A673 (cell line): ENCODE data around the gene CAGE1. TPM values are rescaled to one million over a fixed set of nuclear protein-coding genes. Genes with fewer than 3 reads are reported as not detected.

Experiments used
- BruUV-seq: library from RNA; stranded (reverse); fragments of 400-500 nt; replicated peaks from 2 replicates; lab custom pipeline; 2021; lab: Mats Ljungman, UMichigan
- CTCF ChIA-PET: fragments of 300-600 bp; sonication (Branson Sonifier 250); formaldehyde crosslinking; loops from one replicate; lab custom pipeline; 2022; ENCODE audit warnings: antibody characterized with exemption; lab: Charles Lee
- POLR2A ChIA-PET: fragments of 300-600 bp; sonication (Branson Sonifier 250); formaldehyde crosslinking; loops from one replicate; lab custom pipeline; 2022; ENCODE audit warnings: antibody characterized with exemption; ENCODE audit not compliant: low non-redundant PET; lab: Charles Lee
- DNase-seq: peaks from one replicate; pipeline ENCODE4 v3.0.0-alpha.2; 2015; ENCODE audit warnings: low spot score
- H3K27ac ChIP-seq: fragments of 200-600 bp; sonication (generic); 2 replicates; pipeline ENCODE4 v1.5.1; 2016; ENCODE audit warnings: mixed run types, low read depth, mild to moderate bottlenecking, mixed read lengths, antibody characterized with exemption, low read length; ENCODE audit not compliant: poor library complexity, severe bottlenecking
- H3K27me3 ChIP-seq: fragments of 200-600 bp; sonication (generic); replicated peaks from 2 replicates; pipeline ENCODE4 v1.6.1; 2017; ENCODE audit warnings: mixed run types, low read depth, mild to moderate bottlenecking, mixed read lengths, antibody characterized with exemption, low read length; ENCODE audit not compliant: insufficient read depth, poor library complexity
- H3K36me3 ChIP-seq: fragments of 200-600 bp; sonication (generic); 2 replicates; pipeline ENCODE4 v1.6.1; 2016; ENCODE audit warnings: mixed run types, mild to moderate bottlenecking, mixed read lengths, antibody characterized with exemption, low read length; ENCODE audit not compliant: insufficient read depth, poor library complexity, severe bottlenecking
- H3K4me1 ChIP-seq: fragments of 200-600 bp; sonication (generic); 2 replicates; pipeline ENCODE4 v1.6.1; 2017; ENCODE audit warnings: mixed run types, mild to moderate bottlenecking, mixed read lengths, antibody characterized with exemption, low read length; ENCODE audit not compliant: insufficient read depth, poor library complexity, severe bottlenecking
- H3K4me3 ChIP-seq: fragments of 200-600 bp; sonication (generic); 2 replicates; pipeline ENCODE4 v1.5.1; 2016; ENCODE audit warnings: low read depth, mixed run types, mild to moderate bottlenecking, mixed read lengths, low read length; ENCODE audit not compliant: poor library complexity, severe bottlenecking
- H3K9me3 ChIP-seq: fragments of 200-600 bp; sonication (generic); 2 replicates; pipeline ENCODE4 v1.6.1; 2016; ENCODE audit warnings: mixed run types, low read depth, mild to moderate bottlenecking, mixed read lengths, antibody characterized with exemption, low read length; ENCODE audit not compliant: poor library complexity, severe bottlenecking
- EZH2 ChIP-seq: fragments of 200-600 bp; sonication (generic); IDR thresholded peaks from 2 replicates; pipeline ENCODE4 v1.6.1; 2017; ENCODE audit warnings: borderline replicate concordance, low read depth, mild to moderate bottlenecking, mixed read lengths, antibody characterized with exemption, low read length; ENCODE audit not compliant: poor library complexity, severe bottlenecking
- intact Hi-C: fragments of 100-400 bp; cut with micrococcal nuclease; formaldehyde crosslinking; loops from one replicate; pipeline ENCODE4 v1.10.0; 2022; ENCODE audit not compliant: unreplicated experiment
- total RNA-seq: library from RNA; stranded (reverse); gene quantifications from 2 replicates; pipeline ENCODE4 v1.2.3, GENCODE V29; 2021
- TF ChIP-seq, protein P1 (sequence below): fragments of 300-800, 200-600 bp; sonication (generic); conservative IDR thresholded peaks from 2 replicates; pipeline ENCODE4 v1.5.1; 2017; ENCODE audit warnings: low read depth, mild to moderate bottlenecking, antibody characterized with exemption, low read length, moderate library complexity, mixed read lengths

The CAGE1 gene
- total RNA-seq, 1 experiment from 2014 or later = 0.19 TPM

DNA sequence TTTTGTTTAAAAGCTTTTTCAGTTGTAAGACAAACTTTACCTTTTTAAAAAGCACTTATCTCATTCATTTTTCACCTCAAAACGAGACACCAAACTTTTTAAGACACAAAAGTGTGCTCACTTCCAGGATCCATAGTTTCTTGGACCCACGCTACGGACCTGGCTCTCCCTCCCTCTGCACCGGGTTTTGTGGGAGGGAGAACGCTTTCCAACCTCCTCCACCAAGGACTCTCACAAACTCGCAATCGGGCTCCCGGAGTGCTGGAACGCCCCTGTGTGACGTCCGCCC is 436 bp downstream of the CAGE1 start:
- Histone ChIP-seq H3K4me1 (peaks cover 19% of the 10 kb centered on the region), H3K27me3 (no peaks in the 10 kb centered on the region), H3K36me3 (peaks cover 10% of the 10 kb centered on the region), H3K4me3 (peak overlapping the region; percentile 72), H3K9me3 (no peaks in the 10 kb centered on the region), H3K27ac (peak overlapping the region; percentile 88)
- ChIA-PET POLR2A (interaction anchor here (0.5 to 0.6 kb wide), 2 partner anchors 24 to 713 kb away, joined by 3 to 4 read pairs; partner anchors contain the start of gene EEF1E1), CTCF (no interaction called here)
- intact Hi-C loops = no loop called here
- BruUV-seq = no TSS peak
- DNase-seq = peak; percentile 79
- TF ChIP-seq, protein P1, sequence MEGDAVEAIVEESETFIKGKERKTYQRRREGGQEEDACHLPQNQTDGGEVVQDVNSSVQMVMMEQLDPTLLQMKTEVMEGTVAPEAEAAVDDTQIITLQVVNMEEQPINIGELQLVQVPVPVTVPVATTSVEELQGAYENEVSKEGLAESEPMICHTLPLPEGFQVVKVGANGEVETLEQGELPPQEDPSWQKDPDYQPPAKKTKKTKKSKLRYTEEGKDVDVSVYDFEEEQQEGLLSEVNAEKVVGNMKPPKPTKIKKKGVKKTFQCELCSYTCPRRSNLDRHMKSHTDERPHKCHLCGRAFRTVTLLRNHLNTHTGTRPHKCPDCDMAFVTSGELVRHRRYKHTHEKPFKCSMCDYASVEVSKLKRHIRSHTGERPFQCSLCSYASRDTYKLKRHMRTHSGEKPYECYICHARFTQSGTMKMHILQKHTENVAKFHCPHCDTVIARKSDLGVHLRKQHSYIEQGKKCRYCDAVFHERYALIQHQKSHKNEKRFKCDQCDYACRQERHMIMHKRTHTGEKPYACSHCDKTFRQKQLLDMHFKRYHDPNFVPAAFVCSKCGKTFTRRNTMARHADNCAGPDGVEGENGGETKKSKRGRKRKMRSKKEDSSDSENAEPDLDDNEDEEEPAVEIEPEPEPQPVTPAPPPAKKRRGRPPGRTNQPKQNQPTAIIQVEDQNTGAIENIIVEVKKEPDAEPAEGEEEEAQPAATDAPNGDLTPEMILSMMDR = no peak
- no peak for TF ChIP-seq EZH2

DNA sequence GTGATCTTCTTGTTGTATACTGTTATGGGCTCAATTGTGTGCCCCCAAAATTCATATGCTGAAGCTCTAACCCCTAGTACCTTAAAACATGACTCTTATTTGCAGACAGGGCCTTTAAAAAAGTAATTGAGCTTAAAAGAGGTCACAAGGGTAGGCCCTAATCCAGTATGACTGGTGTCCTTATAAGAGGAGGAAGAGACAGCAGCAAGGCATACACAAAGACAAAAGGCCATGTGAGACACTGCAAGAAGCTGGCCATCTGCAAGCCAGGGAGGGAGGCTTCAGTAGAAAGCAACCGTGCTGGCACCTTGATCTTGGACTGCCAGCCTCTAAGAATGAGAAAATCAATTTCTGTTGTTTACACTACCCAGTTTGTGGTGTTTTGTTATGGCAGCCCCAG is 8.4 kb downstream of the CAGE1 start:
- BruUV-seq = no TSS peak
- no peaks in the 10 kb centered on the region for H3K4me1 ChIP-seq
- intact Hi-C loops = no loop called here
- H3K4me3 ChIP-seq = no peak overlapping the region
- no peaks in the 10 kb centered on the region for H3K9me3 ChIP-seq
- no peaks in the 10 kb centered on the region for H3K36me3 ChIP-seq
- CTCF ChIA-PET = no interaction called here
- TF ChIP-seq, protein P1 = no peak
- TF ChIP-seq EZH2 = no peak
- DNase-seq = no peak
- H3K27ac ChIP-seq = no peak overlapping the region
- H3K27me3 ChIP-seq = peaks cover 2% of the 10 kb centered on the region
- POLR2A ChIA-PET = no interaction called here

DNA sequence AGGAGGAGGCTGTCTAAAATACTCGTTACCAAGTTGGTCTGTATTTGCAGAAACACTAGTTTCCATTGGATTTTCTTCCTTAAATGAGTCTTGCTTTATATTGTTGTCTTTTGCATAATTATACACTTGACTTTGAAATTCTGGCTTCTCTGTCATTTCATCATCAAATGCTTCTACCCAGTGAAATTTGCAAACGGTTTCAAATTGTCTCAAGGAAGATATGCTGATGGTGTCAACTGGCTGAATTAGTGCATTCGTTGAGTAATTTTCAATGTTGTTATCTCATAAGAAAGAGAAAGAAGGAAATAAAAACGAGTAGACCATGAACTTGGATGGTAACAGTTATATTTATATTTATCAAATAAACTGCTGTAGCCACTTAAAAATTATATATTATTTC is 10.8 kb downstream of the CAGE1 start:
- intact Hi-C loops = no loop called here
- CTCF ChIA-PET = no interaction called here
- TF ChIP-seq, protein P1 = no peak
- no peak for TF ChIP-seq EZH2

More for the DNA sequence above, 10.8 kb downstream of the CAGE1 start:
- H3K4me1 ChIP-seq = no peaks in the 10 kb centered on the region
- peaks cover 2% of the 10 kb centered on the region for H3K27me3 ChIP-seq
- no peaks in the 10 kb centered on the region for H3K9me3 ChIP-seq
- no peak overlapping the region for H3K4me3 ChIP-seq
- POLR2A ChIA-PET = no interaction called here
- H3K27ac ChIP-seq = no peak overlapping the region
- no peak for DNase-seq
- H3K36me3 ChIP-seq = no peaks in the 10 kb centered on the region
- BruUV-seq = no TSS peak
